NCI-H69 (cell line): ENCODE results near the gene VAMP4.

ENCODE experiments used
- DNase-seq: peaks from one replicate; lab custom pipeline; 2025; lab: John Stamatoyannopoulos, UW

The VAMP4 gene, protein sequence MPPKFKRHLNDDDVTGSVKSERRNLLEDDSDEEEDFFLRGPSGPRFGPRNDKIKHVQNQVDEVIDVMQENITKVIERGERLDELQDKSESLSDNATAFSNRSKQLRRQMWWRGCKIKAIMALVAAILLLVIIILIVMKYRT

DNA sequence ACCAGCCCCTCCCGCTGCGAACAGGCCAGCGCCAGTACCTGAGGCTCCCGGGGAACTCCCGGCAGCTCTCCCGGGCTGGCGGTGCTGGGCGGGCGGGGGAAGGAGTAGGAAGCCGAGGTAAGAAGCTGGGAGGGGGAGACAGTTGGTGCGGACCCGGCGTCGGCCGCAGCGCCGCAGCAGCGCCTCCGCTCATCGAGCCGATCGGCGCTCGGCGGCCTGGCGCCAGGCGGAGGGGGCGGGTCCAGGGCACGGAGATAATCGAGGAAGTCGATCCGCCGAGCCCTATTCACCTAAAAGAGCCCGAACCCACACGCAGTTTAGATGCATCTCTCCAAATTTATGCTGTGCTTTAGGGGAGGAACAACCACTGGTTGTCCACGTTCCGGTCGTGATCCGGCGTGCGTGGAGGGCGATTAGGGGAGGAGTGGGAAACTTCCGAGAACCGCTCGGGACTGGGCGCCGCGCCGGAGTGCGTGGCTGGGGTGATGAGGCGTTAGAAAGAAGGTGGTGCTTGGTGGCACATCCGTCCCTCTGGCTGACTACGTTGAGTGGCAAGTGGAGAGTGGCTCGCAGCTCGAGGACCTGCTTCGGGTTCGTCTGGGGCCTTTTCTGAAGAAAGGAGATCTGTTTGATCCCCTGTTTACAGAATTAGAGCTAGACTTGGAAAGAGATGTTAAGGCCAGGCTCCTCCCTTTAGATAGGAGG lies at the start of gene VAMP4:
VAMP4 (minus strand) TSS at position 194 of the 705 bp plus-strand sequence. CDS start 3,651 bp downstream, outside the sequence.
- DNase-seq: peak; percentile 94

- no peak for DNase-seq
Measured at GRCh38 chr1:171790318-171790717, 48.5 kb upstream of the VAMP4 start.

GRCh38 chr1:171788696-171789095 lies 46.8 kb upstream of the VAMP4 start:
- DNase-seq: no peak

DNA sequence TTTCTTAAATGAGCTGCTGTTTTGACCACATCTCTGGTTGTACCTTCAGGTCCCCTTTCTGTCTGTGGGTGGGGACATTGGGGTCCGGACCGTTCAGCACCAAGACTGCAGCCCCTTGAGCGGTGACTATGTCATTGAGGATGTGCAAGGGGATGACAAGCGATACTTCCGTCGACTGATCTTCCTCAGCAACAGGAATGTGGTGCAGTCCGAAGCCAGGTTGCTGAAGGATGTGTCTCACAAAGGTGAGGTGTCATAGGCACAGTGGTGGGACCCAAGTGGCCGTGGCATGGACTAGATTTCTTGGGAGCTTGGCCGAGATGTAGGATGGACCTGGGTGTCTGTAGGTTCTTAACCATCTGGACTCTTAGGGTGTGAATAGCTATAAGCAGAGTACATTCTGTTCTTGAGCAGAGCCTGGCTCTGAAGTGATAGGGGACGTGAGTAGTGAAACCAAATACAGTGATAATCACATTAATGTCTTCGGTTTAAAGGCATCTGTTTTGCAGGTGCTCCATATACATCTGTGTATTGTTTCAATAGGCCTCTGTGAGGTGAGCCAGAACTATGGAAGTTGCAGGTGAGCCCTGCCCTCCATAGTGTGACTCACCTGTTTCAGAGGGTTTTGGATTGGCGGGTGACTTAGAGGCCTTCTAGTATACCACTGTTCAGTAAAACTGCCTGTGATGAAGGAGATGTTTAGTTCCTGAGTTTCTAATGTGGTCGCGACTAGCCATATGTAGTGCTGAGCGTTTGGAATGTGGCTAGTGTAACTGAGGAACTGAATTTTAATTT lies 46.0 kb upstream of the VAMP4 start:
- no peak for DNase-seq

- DNase-seq: no peak
Measured at GRCh38 chr1:171786534-171786933, 44.7 kb upstream of the VAMP4 start.

DNA sequence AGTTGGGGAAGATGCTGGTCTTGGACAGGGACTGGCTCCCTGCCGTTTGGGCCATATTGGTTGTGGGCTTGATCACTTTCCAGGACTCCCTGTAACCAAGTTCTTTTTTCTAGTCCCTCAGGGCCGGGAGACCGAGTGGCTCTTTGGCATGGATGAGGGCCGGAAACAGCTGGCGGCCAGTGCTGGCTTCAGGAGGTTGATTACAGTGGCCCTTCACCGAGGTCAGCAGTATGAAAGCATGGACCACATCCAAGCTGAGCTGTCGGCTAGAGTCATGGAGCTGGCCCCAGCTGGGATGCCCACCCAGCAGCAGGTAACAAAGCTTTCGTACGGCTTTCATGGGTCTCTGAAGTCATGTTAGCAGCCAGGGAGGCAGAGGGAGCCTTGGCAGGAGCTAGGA lies 43.9 kb upstream of the VAMP4 start:
- DNase-seq: no peak

DNA sequence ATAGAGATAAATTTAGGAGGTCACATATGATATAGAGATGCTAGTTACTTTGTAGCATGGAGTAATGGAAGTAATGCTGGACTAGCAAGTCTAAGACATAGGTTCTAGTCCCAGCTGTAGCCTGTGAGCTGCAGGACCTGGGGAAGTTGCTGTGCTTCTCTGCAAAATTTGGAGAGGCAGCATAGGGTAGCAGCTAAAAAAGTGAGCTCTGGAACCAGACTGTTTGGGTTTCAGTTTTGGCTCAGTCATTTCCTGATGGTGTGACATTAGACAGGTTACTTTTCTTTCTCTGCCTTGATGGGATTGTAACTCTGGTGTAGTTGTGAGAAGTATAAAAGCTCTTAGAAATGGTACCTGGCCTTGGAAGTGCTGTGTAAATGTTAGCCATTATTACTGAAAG lies 42.9 kb upstream of the VAMP4 start:
- no peak for DNase-seq

DNA sequence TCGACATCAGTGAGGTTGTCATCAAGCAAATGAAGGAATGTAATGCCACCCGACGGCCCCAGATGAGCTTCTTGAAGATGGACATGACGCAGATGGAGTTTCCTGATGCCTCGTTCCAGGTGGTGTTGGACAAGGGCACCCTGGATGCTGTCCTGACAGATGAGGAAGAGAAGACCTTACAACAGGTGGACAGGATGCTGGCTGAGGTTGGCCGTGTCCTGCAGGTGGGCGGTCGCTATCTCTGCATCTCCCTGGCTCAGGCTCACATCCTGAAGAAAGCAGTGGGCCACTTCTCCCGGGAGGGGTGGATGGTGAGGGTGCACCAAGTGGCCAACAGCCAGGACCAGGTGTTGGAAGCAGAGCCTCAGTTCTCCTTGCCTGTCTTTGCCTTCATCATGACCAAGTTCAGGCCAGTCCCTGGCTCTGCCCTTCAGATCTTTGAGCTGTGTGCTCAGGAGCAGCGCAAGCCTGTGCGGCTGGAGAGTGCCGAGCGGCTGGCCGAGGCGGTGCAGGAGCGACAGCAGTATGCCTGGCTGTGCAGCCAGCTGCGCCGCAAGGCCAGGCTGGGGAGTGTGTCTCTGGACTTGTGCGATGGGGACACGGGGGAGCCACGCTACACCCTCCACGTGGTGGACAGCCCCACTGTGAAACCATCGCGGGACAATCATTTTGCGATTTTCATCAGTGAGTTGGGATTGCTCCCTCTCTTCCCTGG lies 42.1 kb upstream of the VAMP4 start:
- no peak for DNase-seq

- DNase-seq: peak; percentile 100
Measured at GRCh38 chr1:171781176-171781875, 39.5 kb upstream of the VAMP4 start, which contains the start of gene METTL13. Gene METTL13 (plus strand): TSS chr1:171781660. CDS start chr1:171781968, 308 bp downstream.

DNA sequence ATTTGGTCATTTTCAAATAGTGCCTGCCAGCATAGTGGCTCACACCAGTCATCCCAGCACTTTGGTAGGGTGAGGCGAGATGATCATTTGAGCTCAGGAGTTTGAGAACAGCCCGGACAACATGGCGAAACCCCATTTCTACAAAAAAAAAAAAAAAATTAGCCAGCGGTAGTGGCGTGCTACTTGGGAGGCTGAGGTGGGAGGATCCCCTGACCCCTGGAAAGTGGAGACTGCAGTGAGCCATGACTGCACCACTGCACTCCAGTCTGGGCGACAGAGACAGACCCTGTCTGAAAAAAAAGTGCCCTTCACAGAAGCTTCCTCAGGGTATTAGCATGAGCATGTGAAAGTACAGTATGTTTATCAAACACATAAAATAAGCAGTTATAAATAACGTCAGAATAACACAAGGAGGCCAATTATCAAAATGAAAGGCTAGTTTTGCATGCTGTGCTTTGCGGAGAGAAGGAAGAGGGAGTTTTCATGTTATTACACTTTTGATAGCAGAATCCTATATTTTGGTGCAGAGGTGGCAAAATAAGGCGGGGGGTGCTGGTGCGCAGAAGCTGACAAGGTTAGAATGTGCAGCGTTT lies 38.8 kb upstream of the VAMP4 start:
- DNase-seq: no peak

- DNase-seq: no peak
Measured at GRCh38 chr1:171772312-171772711, 30.4 kb upstream of the VAMP4 start.

- DNase-seq: no peak
Measured at GRCh38 chr1:171769754-171770153, 27.9 kb upstream of the VAMP4 start.

DNA sequence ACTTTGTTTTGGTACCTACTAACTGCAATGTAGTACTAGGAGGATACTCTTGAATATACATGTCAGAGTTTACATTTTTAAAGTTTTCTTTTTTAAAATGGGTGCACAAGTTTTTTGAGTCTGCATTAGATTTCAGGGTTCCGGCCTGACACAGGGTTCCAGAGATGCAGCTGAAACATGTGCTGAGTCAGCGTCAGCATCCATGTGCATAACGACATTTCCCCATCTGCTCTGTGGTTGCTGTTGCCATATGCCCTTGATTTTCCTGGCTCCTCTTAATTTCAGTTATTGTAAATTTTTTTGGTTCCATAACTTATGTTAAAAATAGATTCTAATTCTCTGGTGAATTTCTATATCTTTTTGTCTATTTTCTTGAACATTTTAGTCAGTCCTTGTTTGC lies 27.3 kb upstream of the VAMP4 start:
- no peak for DNase-seq

DNA sequence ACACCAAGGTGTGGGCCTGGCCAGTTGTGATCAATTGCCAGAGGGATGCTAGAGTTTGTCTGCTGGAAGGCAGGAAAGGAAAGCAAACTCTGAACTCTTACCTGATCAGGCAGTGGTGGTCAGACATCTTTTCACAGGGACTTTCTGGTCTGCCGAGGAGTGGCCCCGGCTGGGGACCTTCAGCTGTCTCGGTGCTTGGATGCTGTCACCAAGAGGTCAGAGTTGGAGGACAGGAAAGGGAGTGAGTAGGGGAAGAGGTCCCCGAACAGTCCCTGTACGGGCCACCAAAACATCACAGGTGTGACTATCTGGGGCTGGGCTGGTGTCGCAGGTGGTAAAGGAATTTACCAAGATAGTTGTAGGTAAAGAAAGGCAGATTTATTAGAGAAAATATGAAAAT lies 21.9 kb upstream of the VAMP4 start:
- DNase-seq: no peak

GRCh38 chr1:171762143-171762563 lies 20.3 kb upstream of the VAMP4 start:
- DNase-seq: no peak

GRCh38 chr1:171758011-171758410 lies 16.1 kb upstream of the VAMP4 start:
- DNase-seq: no peak

DNA sequence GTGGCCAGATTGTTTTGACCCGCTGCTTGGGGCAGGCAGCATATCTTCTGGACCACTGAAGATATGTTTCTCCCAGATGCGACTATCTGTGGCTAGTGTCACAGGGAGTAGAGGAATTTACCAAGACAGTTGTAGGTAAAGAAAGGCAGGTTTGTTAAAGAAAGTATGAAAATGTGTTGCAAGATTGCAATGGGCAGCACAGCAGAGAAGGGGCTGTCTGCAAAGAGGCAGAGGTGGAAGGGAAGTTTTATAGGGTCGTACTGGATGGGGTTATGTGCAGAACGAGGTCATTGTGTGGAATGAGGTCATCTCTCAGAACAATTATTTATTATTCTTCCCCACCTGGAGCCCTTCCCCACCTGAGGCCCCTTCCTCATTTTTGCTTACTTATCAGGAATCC lies 15.0 kb upstream of the VAMP4 start:
- no peak for DNase-seq

DNA sequence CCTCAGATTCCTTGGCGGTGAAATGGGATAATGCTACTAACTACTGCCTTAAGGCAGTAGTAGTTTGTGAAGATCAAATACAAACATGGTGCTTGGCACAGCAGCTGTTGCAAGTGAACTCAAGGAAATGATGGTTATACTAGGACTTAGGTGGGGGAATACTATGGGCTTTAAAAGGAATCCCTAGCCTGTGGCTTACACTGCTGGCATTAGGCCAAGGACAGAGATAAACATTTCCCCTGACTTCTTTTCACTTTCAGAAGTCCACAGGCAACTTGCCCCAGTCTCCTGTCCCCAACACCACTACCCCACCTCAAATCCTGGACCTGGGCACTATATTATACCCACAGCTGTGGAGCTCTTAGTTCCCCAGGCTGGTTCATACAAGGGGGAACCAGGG lies 13.1 kb upstream of the VAMP4 start:
- DNase-seq: no peak

GRCh38 chr1:171754353-171754705 lies 12.5 kb upstream of the VAMP4 start:
- no peak for DNase-seq

DNA sequence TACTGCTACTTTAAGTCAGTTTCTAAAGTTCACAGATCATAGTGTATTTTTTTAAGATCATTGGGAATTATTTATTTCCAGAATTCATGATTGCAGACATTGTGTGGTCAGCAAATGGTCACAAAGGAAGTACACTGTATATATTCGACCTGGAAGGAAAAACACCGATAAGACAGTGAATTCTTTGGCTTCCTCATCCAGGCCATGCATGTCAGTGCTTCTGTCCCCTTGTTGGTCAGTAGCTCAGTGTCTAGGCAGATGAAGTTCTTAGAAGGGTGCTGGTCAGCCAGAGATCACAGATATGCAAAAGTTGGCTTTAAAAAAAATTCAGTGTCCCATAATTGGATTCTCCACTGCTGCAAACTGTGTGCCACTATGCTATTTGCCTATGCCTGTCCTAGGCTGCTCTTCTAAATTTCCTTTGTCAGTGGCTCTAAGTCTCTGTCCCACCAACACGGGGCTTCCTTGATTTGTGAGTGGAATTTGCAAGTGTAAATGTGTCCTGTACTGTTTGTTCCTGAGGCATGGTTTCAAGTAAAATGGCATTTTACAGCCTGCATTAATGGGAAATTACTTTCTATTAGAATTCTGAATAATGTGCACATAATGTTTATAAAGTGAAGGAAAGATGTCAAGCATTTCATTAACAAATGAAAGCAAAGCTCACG lies 12.0 kb upstream of the VAMP4 start:
- DNase-seq: no peak

GRCh38 chr1:171753182-171753581 lies 11.3 kb upstream of the VAMP4 start:
- no peak for DNase-seq
